CD8-positive, alpha-beta memory T cell (primary cell): ENCODE data around the gene CTDSPL. TPM values are rescaled to one million over a fixed set of nuclear protein-coding genes. Genes with fewer than 3 reads are reported as not detected.
A peak's percentile ranks its signal among the peaks of the same experiment; 100 is the strongest.
"Not testable (repeated sequence)": the region's sequence is repeated elsewhere in the genome, so short reads cannot be mapped to it uniquely, and the experiment has no call there.

ENCODE experiments used
- CTCF ChIA-PET: fragments of 350-600 bp; sonication (Branson Sonifier 250); formaldehyde crosslinking; loops from one replicate; lab custom pipeline; 2021; ENCODE audit warnings: antibody characterized with exemption; lab: Charles Lee
- POLR2A ChIA-PET: fragments of 350-600 bp; sonication (Branson Sonifier 250); formaldehyde crosslinking; loops from one replicate; lab custom pipeline; 2021; ENCODE audit warnings: antibody characterized with exemption; lab: Charles Lee
- DNase-seq, 5 donors: peaks; one replicate each; pipeline versions ENCODE4 v3.0.0 to v3.0.0-alpha.2; 2020 to 2022; ENCODE audit warnings: mixed read lengths in 1 of 5
- H3K27ac ChIP-seq: one replicate; pipeline ENCODE4 v1.7.0; 2013; ENCODE audit warnings: low read depth, mild to moderate bottlenecking, low read length, moderate library complexity
- H3K27me3 ChIP-seq: 2 replicates; pipeline ENCODE4 v1.7.0; 2013; ENCODE audit warnings: low read length, mild to moderate bottlenecking; ENCODE audit not compliant: insufficient read depth, poor library complexity, severe bottlenecking
- H3K36me3 ChIP-seq: 2 replicates; pipeline ENCODE4 v1.7.0; 2013; ENCODE audit warnings: mild to moderate bottlenecking, low read length, moderate library complexity; ENCODE audit not compliant: insufficient read depth
- H3K4me1 ChIP-seq: 2 replicates; pipeline ENCODE4 v1.7.0; 2013; ENCODE audit warnings: mild to moderate bottlenecking, low read length, moderate library complexity; ENCODE audit not compliant: insufficient read depth
- H3K4me3 ChIP-seq: 2 replicates; pipeline ENCODE4 v1.7.0; 2013; ENCODE audit warnings: mild to moderate bottlenecking, low read length
- H3K9me3 ChIP-seq: 2 replicates; pipeline ENCODE4 v1.7.0; 2013; ENCODE audit warnings: mild to moderate bottlenecking, low read length
- H3K27ac Mint-ChIP-seq, 8 donors: one replicate each; pipeline ENCODE4 v1.8.0; 2020 to 2021; ENCODE audit warnings: mixed read lengths in 8 of 8, mild to moderate bottlenecking in 6 of 8, inconsistent platforms in 3 of 8, moderate library complexity in 3 of 8
- H3K27me3 Mint-ChIP-seq, 2 donors: one replicate each; pipeline ENCODE4 v1.8.0; 2020 to 2021; ENCODE audit warnings: mixed read lengths in 2 of 2, mild to moderate bottlenecking in 1 of 2, moderate library complexity in 1 of 2
- H3K36me3 Mint-ChIP-seq, 3 donors: one replicate each; pipeline ENCODE4 v1.8.0; 2020 to 2021; ENCODE audit warnings: mixed read lengths in 3 of 3, inconsistent platforms in 1 of 3, mild to moderate bottlenecking in 1 of 3
- H3K4me1 Mint-ChIP-seq, 3 donors: one replicate each; pipeline ENCODE4 v1.8.0; 2020 to 2021; ENCODE audit warnings: mixed read lengths in 3 of 3, inconsistent platforms in 1 of 3, mild to moderate bottlenecking in 1 of 3
- H3K4me3 Mint-ChIP-seq, 7 donors: one replicate each; pipeline ENCODE4 v1.8.0; 2020 to 2021; ENCODE audit warnings: mixed read lengths in 7 of 7, mild to moderate bottlenecking in 6 of 7, moderate library complexity in 4 of 7, inconsistent platforms in 2 of 7
- H3K9me3 Mint-ChIP-seq, 5 donors: one replicate each; pipeline ENCODE4 v1.8.0; 2020 to 2022; ENCODE audit warnings: mixed read lengths in 5 of 5, mild to moderate bottlenecking in 3 of 5, moderate library complexity in 2 of 5, inconsistent platforms in 1 of 5
- polyA plus RNA-seq: library from polyadenylated mRNA; unstranded; fragments of 300-500 nt; fragmentation: Illumina TruSeq; gene quantifications from one replicate; pipeline ENCODE4 v1.2.3, GENCODE V29; 2021
- total RNA-seq, 2 experiments: library from RNA; stranded (reverse); gene quantifications; one replicate each; pipeline ENCODE4 v1.2.3, GENCODE V29; 2021

The CTDSPL gene
- total and polyA plus RNA-seq, 3 experiments from 2014 or later: 0.74 to 0.84 TPM; not detected in 1

DNA sequence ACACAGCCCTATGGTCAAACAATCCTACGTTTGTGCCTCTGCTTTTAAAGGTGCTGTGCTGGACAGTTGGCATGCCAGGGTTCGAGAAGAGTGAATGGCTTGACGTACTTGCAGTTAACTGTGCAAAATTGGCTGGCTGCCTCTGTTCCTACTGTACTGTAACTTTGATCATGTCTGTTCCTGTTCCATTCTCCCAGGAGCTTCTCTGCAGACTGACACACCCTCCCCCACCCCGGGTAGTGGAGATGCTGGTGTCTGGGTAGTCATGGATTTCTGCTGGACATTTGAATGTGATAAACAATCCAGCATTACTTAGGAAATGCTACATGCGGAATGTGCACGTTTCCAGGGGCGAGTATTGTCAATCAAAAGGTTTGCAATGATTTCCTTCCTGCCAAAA, 122.4 kb downstream of the CTDSPL start:
- POLR2A ChIA-PET: no interaction called here
- no peaks in the 10 kb centered on the region for H3K36me3 ChIP-seq

DNA sequence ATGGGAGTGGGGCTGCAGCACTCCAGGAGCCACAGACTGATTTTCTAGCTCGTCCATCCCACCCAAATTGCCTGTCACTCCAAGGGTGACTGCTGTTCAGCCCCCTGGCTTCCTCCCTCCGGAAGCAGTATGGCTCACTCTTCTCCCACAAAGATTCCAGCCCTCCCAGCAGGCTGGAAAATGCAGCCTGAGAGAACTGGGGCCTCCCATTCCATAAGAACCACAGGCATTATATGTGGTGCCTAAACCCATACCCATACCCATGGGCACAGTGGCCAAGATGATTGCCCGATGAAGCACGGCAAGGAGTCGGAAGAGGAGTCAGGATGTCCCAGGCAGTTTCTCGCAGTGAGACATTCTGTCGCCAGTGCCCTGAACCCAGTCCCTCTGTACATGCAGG, 122.9 kb downstream of the CTDSPL start:
- Mint-ChIP-seq H3K36me3 (no peaks in the 10 kb centered on the region), H3K9me3 (no peaks in the 10 kb centered on the region), H3K4me3 (no peak overlapping the region), H3K4me1 (peaks cover 0 to 5% (median 0%) of the 10 kb centered on the region in 3 donors), H3K27me3 (peaks cover 4 to 8% of the 10 kb centered on the region in 2 donors), H3K27ac (no peak overlapping the region)
- no peaks in the 10 kb centered on the region for H3K27me3 ChIP-seq
- no peaks in the 10 kb centered on the region for H3K4me1 ChIP-seq
- POLR2A ChIA-PET: no interaction called here
- CTCF ChIA-PET: interaction anchor here (2.3 to 3.4 kb wide), 2 partner anchors 10 to 12 kb away, joined by 9 to 13 read pairs; no protein-coding TSS in a partner anchor
- DNase-seq: no peak
- no peaks in the 10 kb centered on the region for H3K9me3 ChIP-seq
- no peak overlapping the region for H3K4me3 ChIP-seq
- no peak overlapping the region for H3K27ac ChIP-seq
- no peaks in the 10 kb centered on the region for H3K36me3 ChIP-seq

More for the DNA sequence above, 122.4 kb downstream of the CTDSPL start:
- CTCF ChIA-PET: interaction anchor here (2.3 kb wide), 1 partner anchor 10 kb away, joined by 9 read pairs; no protein-coding TSS in a partner anchor
- Mint-ChIP-seq H3K4me3 (no peak overlapping the region), H3K4me1 (peaks cover 0 to 5% (median 0%) of the 10 kb centered on the region in 3 donors), H3K27ac (peak overlapping the region in 1 of 8 donors; percentile 57), H3K36me3 (no peaks in the 10 kb centered on the region), H3K27me3 (peaks cover 4 to 8% of the 10 kb centered on the region in 2 donors), H3K9me3 (no peaks in the 10 kb centered on the region)
- Histone ChIP-seq H3K27me3 (no peaks in the 10 kb centered on the region), H3K9me3 (no peaks in the 10 kb centered on the region), H3K27ac (no peak overlapping the region), H3K4me3 (no peak overlapping the region), H3K4me1 (no peaks in the 10 kb centered on the region)
- no peak for DNase-seq

DNA sequence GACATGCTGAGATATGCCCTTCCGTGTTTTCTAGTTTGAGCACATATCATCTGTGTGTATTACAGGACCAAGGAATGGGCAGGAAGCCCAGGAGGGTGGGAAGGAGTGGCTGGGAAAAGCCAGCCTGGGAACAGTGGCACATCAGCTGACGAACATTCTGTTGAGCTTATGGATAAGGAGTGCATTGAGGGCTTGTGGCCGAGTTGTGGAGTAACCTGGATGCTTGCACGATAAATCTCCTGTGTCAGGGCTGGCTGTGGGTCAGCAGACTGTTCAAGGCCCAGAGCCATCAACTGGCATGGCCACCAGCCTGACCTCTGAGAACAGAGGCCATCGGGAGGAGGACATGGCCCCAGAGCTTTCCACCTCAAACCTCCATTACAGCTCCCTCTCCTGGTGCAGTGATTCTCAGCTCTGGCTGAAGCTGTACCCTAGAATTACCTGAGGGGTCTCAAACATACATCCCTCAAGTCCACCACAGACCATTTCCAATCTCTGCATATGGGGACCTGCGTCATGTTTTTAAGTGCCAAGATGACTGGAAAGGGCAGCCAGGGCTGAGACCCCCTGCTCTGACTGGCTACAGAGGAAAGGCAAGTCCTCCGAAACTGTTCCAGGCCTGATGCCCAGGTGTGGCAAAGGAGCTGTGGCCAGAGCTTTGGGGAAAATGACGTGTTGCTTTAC, 124.1 kb downstream of the CTDSPL start:
- POLR2A ChIA-PET: no interaction called here
- no peak for DNase-seq
- peaks cover 0 to 5% (median 0%) of the 10 kb centered on the region in 3 donors for H3K4me1 Mint-ChIP-seq

DNA sequence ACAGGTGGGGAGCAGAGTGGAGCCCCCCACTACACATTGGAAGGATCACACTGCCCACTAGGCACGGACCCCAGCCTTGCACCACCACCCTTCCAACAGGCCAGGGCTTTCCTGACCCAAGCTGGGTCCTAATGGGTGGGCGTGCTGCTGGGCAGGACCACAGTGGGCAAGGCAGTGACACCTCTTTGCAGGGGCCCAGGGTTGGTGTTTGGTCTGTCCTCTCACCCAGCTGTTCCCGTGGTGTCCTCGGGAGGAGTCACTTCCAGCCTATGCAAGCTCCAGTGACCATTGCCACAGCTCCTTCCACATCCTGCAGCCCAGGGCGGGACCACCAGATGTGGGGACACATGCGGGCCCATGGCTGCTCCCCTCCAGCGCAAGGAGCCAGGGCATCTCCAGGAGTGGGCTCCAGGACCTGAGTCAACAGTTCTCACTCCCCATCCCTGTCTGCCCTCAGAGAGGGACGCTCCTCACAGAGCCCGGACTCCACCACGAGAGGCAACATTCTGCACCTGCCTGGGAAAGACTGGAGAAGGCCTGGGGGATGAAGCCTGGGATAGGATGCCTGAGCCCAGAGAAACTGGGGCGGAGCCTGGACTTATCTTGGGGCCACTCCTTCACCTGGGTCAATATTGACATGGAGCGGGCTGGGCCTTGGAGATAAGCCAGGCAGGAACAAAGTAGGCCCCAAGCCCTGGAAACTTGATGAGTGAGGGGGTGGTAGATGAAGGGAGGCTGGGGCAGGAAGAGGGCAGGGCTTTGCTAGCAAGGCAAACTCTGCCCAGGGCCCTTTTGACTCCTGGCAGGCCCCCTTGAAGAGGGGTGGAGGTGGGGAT, 125.0 kb downstream of the CTDSPL start:
- H3K4me1 Mint-ChIP-seq: peaks cover 0 to 5% (median 0%) of the 10 kb centered on the region in 3 donors
- no peak overlapping the region for H3K27ac Mint-ChIP-seq
- H3K4me3 ChIP-seq: no peak overlapping the region
- H3K27me3 ChIP-seq: no peaks in the 10 kb centered on the region
- no peak overlapping the region for H3K4me3 Mint-ChIP-seq
- no peaks in the 10 kb centered on the region for H3K9me3 ChIP-seq
- H3K36me3 ChIP-seq: no peaks in the 10 kb centered on the region
- H3K9me3 Mint-ChIP-seq: no peaks in the 10 kb centered on the region
- CTCF ChIA-PET: interaction anchor here (0.9 to 3.4 kb wide), 3 partner anchors 10 to 19 kb away, joined by 3 to 13 read pairs (median 9); no protein-coding TSS in a partner anchor
- H3K27me3 Mint-ChIP-seq: no peaks in the 10 kb centered on the region
- peak overlapping the region; percentile 64 for H3K27ac ChIP-seq
- DNase-seq: no peak
- no peaks in the 10 kb centered on the region for H3K36me3 Mint-ChIP-seq
- H3K4me1 ChIP-seq: no peaks in the 10 kb centered on the region
- POLR2A ChIA-PET: no interaction called here

More for the DNA sequence above, 124.1 kb downstream of the CTDSPL start:
- Histone ChIP-seq H3K27me3 (no peaks in the 10 kb centered on the region), H3K36me3 (no peaks in the 10 kb centered on the region), H3K9me3 (no peaks in the 10 kb centered on the region), H3K4me1 (no peaks in the 10 kb centered on the region), H3K27ac (no peak overlapping the region), H3K4me3 (no peak overlapping the region)
- CTCF ChIA-PET: interaction anchor here (0.9 to 3.4 kb wide), 3 partner anchors 11 to 19 kb away, joined by 3 to 13 read pairs (median 9); no protein-coding TSS in a partner anchor
- Mint-ChIP-seq H3K27me3 (peaks cover 0 to 4% of the 10 kb centered on the region in 2 donors), H3K4me3 (no peak overlapping the region), H3K36me3 (no peaks in the 10 kb centered on the region), H3K27ac (no peak overlapping the region), H3K9me3 (no peaks in the 10 kb centered on the region)

DNA sequence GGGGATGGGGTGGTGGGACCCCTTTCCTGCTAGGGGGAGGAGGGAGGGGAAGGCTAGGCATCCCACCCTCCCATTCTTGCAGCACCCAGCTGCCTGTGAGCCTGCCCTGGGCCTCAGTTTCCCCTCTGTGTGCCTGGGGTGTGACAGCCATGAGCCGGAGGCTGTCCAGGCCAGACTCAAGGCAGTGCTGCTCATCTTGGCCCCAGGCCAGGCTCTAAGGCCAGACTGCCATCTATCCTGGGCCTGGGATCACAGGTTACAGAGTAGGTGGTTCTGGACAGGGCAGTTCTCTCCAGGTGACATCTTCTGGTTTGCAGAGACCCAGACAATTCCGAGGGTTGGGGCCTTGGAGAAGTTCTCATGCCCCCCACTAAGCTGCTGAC, 125.6 kb downstream of the CTDSPL start:
- Histone ChIP-seq H3K27me3 (no peaks in the 10 kb centered on the region), H3K4me1 (no peaks in the 10 kb centered on the region), H3K36me3 (no peaks in the 10 kb centered on the region), H3K27ac (peak overlapping the region; percentile 64), H3K9me3 (no peaks in the 10 kb centered on the region), H3K4me3 (no peak overlapping the region)
- Mint-ChIP-seq H3K9me3 (no peaks in the 10 kb centered on the region), H3K27ac (no peak overlapping the region), H3K27me3 (no peaks in the 10 kb centered on the region), H3K4me1 (peaks cover 0 to 5% (median 0%) of the 10 kb centered on the region in 3 donors), H3K4me3 (no peak overlapping the region), H3K36me3 (no peaks in the 10 kb centered on the region)
- DNase-seq: no peak
- CTCF ChIA-PET: interaction anchor here (0.8 to 3.4 kb wide), 2 partner anchors 10 to 12 kb away, joined by 3 to 13 read pairs; no protein-coding TSS in a partner anchor
- POLR2A ChIA-PET: no interaction called here

DNA sequence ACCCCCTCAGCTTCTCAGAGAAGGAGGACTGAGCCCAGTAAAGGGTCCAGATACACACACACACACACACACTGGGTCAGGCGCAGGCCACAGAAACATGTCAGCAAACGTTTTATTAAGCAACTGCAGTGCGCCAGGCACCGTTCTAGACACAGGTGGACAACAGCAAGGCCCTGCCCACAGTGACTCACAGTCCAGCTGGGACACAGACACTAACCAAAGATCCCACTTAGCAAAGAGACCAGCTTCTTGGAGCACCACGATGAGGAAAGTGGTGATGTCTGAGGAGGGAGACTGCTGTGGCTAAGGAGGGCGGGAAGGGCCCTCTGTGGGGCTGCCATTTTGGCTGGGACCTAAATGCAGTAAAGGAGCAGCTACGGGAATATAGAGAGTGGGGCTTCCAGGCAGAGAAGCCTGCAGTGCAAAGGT, 126.1 kb downstream of the CTDSPL start:
- Mint-ChIP-seq H3K36me3 (no peaks in the 10 kb centered on the region), H3K9me3 (no peaks in the 10 kb centered on the region), H3K4me1 (peaks cover 0 to 6% (median under 1%) of the 10 kb centered on the region in 3 donors), H3K4me3 (peak overlapping the region in 1 of 7 donors; percentile 20), H3K27me3 (peaks cover 0 to 1% of the 10 kb centered on the region in 2 donors), H3K27ac (peak overlapping the region in 3 of 8 donors; percentile 5 to 92 (median 91))
- Histone ChIP-seq H3K36me3 (no peaks in the 10 kb centered on the region), H3K27ac (peak overlapping the region; percentile 64), H3K9me3 (no peaks in the 10 kb centered on the region), H3K4me1 (no peaks in the 10 kb centered on the region), H3K4me3 (no peak overlapping the region), H3K27me3 (no peaks in the 10 kb centered on the region)
- ChIA-PET CTCF (interaction anchor here (0.8 to 3.4 kb wide), 2 partner anchors 9 to 13 kb away, joined by 3 to 13 read pairs; no protein-coding TSS in a partner anchor), POLR2A (no interaction called here)
- DNase-seq: no peak

DNA sequence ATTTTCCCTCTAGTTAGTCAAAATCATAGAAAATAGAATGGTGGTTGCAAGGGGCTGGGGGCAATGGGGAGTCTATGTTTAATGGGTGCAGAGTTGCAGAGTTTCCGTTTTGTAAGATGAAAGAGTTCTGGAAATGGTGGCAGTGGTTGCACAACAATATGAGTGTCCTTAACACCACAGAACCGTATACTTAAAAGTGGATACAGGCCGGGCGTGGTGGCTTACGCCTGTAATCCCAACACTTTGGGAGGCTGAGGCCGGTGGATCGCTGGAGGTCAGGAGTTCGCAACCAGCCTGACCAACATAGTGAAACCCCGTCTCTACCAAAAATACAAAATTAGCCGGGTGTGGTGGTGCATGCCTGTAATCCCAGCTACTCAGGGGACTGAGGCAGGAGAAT, 126.7 kb downstream of the CTDSPL start:
- DNase-seq, H3K4me3 ChIP-seq, H3K27me3 ChIP-seq, H3K36me3 ChIP-seq, H3K9me3 Mint-ChIP-seq, POLR2A ChIA-PET, H3K36me3 Mint-ChIP-seq, H3K27ac ChIP-seq, H3K4me1 ChIP-seq, H3K9me3 ChIP-seq, H3K27me3 Mint-ChIP-seq: not testable (repeated sequence)
- Mint-ChIP-seq H3K4me1 (peaks cover under 1 to 12% (median 6%) of the 10 kb centered on the region in 3 donors), H3K27ac (peak overlapping the region in 1 of 8 donors; percentile 92), H3K4me3 (peak overlapping the region in 1 of 7 donors; percentile 20)
- CTCF ChIA-PET: interaction anchor here (2.5 kb wide), 1 partner anchor 13 kb away, joined by 6 read pairs; no protein-coding TSS in a partner anchor
